ENCODE measurements around the gene JAKMIP1.
"Not testable (repeated sequence)": the region's sequence is repeated elsewhere in the genome, so short reads cannot be mapped to it uniquely, and the experiment has no call there.

The JAKMIP1 gene

DNA sequence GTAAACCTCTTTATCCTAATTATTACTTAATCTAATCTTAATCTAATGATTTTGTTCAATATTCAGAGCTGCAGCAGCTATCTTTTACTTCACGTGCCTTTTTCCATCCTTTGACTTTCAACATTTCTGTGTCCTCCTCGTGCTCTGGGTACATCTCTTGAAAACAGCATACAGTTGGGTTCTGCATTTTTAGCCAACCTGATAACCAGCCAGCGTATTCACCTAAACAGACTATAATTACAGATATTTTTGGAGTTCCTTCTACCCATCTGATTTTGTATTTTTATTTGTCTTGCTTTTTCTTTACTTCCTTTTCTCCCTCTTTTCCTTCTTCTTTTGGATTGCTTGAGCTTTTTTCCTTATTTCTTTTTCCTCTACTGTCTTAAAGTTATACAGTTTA lies 16.2 kb upstream of the JAKMIP1 start:
- Histone ChIP-seq H3K36me3 (ENCODE audit: control insufficient read depth in 2 of 2, insufficient read depth in 2 of 2, low read length in 2 of 2) (no peaks in the 10 kb centered on the region), H3K27ac (ENCODE audit: low read length) (no peak overlapping the region), H3K9ac (ENCODE audit: low read length in 2 of 2) (no peak overlapping the region), H3K27me3 (ENCODE audit: control insufficient read depth in 1 of 2, insufficient read depth in 2 of 2, low read length in 2 of 2) (peaks cover 11 to 16% of the 10 kb centered on the region in 2 donors), H3K9me3 (ENCODE audit: control insufficient read depth in 2 of 2, low read length in 2 of 2) (peaks cover 3% of the 10 kb centered on the region in 2 donors), H3K4me3 (ENCODE audit: low read length in 2 of 2) (no peak overlapping the region), H3K4me1 (ENCODE audit: control insufficient read depth, insufficient read depth, low read length) (peaks cover 4% of the 10 kb centered on the region)

DNA sequence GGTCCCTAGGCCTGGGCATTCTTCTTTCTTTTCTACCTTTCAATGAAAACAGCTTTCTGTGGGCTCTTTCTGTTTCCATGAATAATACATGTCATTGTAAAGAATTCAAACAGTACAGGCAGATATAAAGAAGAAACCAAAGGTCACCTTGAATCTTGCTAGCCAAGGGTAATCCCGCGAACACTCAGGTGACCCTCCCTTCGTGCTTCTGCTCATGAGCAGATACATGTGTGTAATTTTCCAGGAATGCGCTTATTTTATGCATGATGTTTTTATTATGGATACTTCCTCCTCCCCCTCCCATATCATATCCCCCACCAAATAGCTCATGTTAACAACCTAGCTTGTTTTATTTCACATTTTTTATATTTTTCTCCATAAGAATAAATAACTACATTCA lies 9.6 kb upstream of the JAKMIP1 start:
- Histone ChIP-seq H3K9me3 (ENCODE audit: control insufficient read depth in 2 of 2, low read length in 2 of 2) (peaks cover 3% of the 10 kb centered on the region in 2 donors), H3K4me3 (ENCODE audit: low read length in 2 of 2) (no peak overlapping the region), H3K9ac (ENCODE audit: low read length in 2 of 2) (no peak overlapping the region), H3K27me3 (ENCODE audit: control insufficient read depth in 1 of 2, insufficient read depth in 2 of 2, low read length in 2 of 2) (peaks cover 0 to 3% of the 10 kb centered on the region in 2 donors), H3K36me3 (ENCODE audit: control insufficient read depth in 2 of 2, insufficient read depth in 2 of 2, low read length in 2 of 2) (no peaks in the 10 kb centered on the region), H3K4me1 (ENCODE audit: control insufficient read depth, insufficient read depth, low read length) (no peaks in the 10 kb centered on the region), H3K27ac (ENCODE audit: low read length) (no peak overlapping the region)

DNA sequence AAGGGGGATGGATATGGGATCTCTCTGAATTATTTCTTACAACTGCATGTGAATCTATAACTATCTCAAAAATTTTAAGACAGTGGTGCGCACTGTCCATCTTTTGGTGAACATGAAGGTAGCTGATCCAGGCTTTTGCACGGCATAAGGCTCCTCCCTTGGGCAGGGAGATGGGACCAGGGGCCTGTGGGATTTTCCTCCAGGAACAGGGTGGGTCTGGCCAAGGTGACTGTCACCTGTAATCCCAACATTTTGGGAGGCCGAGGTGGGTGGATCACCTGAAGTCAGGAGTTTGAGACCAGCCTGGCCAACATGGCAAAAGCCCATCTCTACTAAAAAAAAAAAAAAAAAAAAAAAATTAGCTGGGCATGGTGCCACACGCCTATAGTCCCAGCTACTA lies 8.9 kb upstream of the JAKMIP1 start:
- H3K9ac ChIP-seq (ENCODE audit: low read length in 2 of 2); H3K4me3 ChIP-seq (ENCODE audit: low read length in 2 of 2); H3K27me3 ChIP-seq (ENCODE audit: control insufficient read depth in 1 of 2, insufficient read depth in 2 of 2, low read length in 2 of 2): not testable (repeated sequence)

DNA sequence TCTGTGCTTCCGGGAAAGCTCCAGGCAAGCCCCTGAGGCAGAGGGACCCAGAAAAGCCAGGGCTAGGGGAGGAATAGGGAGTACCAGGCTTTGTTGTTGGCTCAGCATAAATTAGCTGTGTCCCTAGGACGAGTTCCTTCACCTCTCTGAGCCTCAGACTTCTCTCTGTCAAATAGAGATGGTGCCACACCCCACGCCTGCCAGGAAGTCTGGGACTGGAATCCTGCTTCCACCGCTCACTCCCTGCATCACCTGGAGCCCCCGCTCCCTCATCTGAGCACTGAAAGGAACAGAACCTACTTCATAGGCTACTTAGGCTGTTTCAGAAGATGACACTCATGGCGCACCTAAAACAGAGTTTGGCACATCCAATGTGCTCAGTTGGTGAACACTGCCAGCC lies 8.1 kb upstream of the JAKMIP1 start:
- H3K27ac ChIP-seq (ENCODE audit: low read length), result no peak overlapping the region
- peaks cover 0 to 6% of the 10 kb centered on the region in 2 donors for H3K27me3 ChIP-seq (ENCODE audit: control insufficient read depth in 1 of 2, insufficient read depth in 2 of 2, low read length in 2 of 2)
- no peak overlapping the region for H3K4me3 ChIP-seq (ENCODE audit: low read length in 2 of 2)
- H3K9ac ChIP-seq (ENCODE audit: low read length in 2 of 2), result no peak overlapping the region
- no peaks in the 10 kb centered on the region for H3K36me3 ChIP-seq (ENCODE audit: control insufficient read depth in 2 of 2, insufficient read depth in 2 of 2, low read length in 2 of 2)
- H3K4me1 ChIP-seq (ENCODE audit: control insufficient read depth, insufficient read depth, low read length), result no peaks in the 10 kb centered on the region
- peaks cover 2% of the 10 kb centered on the region in 2 donors for H3K9me3 ChIP-seq (ENCODE audit: control insufficient read depth in 2 of 2, low read length in 2 of 2)

More for the DNA sequence above, 8.9 kb upstream of the JAKMIP1 start:
- not testable (repeated sequence) for H3K27ac ChIP-seq (ENCODE audit: low read length); H3K9me3 ChIP-seq (ENCODE audit: control insufficient read depth in 2 of 2, low read length in 2 of 2); H3K4me1 ChIP-seq (ENCODE audit: control insufficient read depth, insufficient read depth, low read length); H3K36me3 ChIP-seq (ENCODE audit: control insufficient read depth in 2 of 2, insufficient read depth in 2 of 2, low read length in 2 of 2)

DNA sequence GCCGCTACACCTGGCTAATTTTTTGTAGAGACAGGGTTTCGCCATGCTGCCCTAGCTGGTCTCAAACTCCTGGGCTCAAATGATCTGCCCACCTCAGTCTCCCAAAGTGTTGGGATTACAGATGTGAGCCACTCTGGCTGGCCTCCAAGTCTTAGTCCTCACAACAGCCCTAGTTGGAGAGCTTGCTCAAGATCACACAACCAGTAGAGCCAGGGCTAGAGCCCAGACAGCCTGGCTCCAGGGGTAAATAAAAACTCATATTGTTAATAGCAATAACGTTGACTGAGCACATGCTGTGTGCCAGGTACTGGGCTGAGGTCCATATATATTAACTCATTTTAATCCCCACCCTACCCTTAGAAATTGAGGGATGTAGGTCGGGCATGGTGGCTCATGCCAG lies 7.3 kb upstream of the JAKMIP1 start:
- Histone ChIP-seq H3K27me3 (ENCODE audit: control insufficient read depth in 1 of 2, insufficient read depth in 2 of 2, low read length in 2 of 2) (peaks cover 0 to 6% of the 10 kb centered on the region in 2 donors), H3K36me3 (ENCODE audit: control insufficient read depth in 2 of 2, insufficient read depth in 2 of 2, low read length in 2 of 2) (no peaks in the 10 kb centered on the region), H3K27ac (ENCODE audit: low read length) (no peak overlapping the region), H3K4me1 (ENCODE audit: control insufficient read depth, insufficient read depth, low read length) (no peaks in the 10 kb centered on the region), H3K9me3 (ENCODE audit: control insufficient read depth in 2 of 2, low read length in 2 of 2) (no peaks in the 10 kb centered on the region), H3K4me3 (ENCODE audit: low read length in 2 of 2) (no peak overlapping the region), H3K9ac (ENCODE audit: low read length in 2 of 2) (no peak overlapping the region)

DNA sequence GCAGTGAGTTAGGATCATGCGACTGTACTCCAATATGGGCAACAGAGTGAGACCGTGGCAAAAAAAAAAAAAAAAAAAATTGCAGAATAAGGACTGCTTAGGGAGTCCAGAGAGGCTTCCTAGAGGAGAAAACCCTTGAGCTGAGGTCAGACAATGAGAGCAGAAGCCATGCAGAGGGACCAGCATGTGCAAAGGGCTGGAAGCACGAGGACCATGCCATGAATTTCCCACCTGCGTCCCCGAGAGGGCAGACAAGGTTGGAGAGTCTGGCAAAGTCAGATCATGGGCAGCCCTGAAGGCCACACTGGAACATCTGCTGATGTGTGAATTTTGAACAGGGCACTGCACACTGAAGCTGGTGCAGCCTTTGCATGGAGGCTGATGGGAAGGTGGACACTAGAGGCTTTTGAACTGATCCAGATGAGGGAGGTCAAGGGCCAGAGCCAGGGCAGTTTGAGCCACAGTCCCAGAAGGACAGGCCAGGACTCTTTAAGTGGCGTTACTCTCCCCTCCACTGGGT lies 6.5 kb upstream of the JAKMIP1 start:
- H3K9me3 ChIP-seq (ENCODE audit: control insufficient read depth in 2 of 2, low read length in 2 of 2), result peaks cover 0 to under 1% of the 10 kb centered on the region in 2 donors
- H3K4me1 ChIP-seq (ENCODE audit: control insufficient read depth, insufficient read depth, low read length), result no peaks in the 10 kb centered on the region
- no peak overlapping the region for H3K4me3 ChIP-seq (ENCODE audit: low read length in 2 of 2)
- no peaks in the 10 kb centered on the region for H3K36me3 ChIP-seq (ENCODE audit: control insufficient read depth in 2 of 2, insufficient read depth in 2 of 2, low read length in 2 of 2)
- no peak overlapping the region for H3K27ac ChIP-seq (ENCODE audit: low read length)
- H3K9ac ChIP-seq (ENCODE audit: low read length in 2 of 2), result no peak overlapping the region
- peaks cover 0 to 7% of the 10 kb centered on the region in 2 donors for H3K27me3 ChIP-seq (ENCODE audit: control insufficient read depth in 1 of 2, insufficient read depth in 2 of 2, low read length in 2 of 2)

DNA sequence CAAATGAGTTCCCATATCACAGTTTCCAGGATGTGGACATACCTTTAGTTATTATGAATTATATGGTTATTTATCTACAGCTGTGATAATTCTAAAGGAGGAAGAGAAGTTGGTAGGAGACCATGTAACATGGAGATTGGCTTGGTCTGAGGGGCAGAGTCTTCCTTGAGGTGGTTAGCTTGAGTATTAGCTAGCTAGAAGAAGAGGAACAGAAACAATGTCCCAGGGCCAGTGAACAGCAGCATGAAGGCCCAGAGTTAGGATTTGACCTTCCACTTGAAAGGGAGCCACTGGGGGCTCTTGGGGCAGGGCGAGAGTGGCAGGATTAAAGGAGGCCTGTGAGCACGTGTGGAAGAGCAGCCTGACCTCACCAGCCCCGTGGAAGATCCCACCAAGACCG lies 5.6 kb upstream of the JAKMIP1 start:
- Histone ChIP-seq H3K27me3 (ENCODE audit: control insufficient read depth in 1 of 2, insufficient read depth in 2 of 2, low read length in 2 of 2) (peaks cover 3 to 8% of the 10 kb centered on the region in 2 donors), H3K4me1 (ENCODE audit: control insufficient read depth, insufficient read depth, low read length) (no peaks in the 10 kb centered on the region), H3K9me3 (ENCODE audit: control insufficient read depth in 2 of 2, low read length in 2 of 2) (peaks cover 0 to 9% of the 10 kb centered on the region in 2 donors), H3K9ac (ENCODE audit: low read length in 2 of 2) (no peak overlapping the region), H3K36me3 (ENCODE audit: control insufficient read depth in 2 of 2, insufficient read depth in 2 of 2, low read length in 2 of 2) (no peaks in the 10 kb centered on the region), H3K27ac (ENCODE audit: low read length) (no peak overlapping the region), H3K4me3 (ENCODE audit: low read length in 2 of 2) (no peak overlapping the region)

DNA sequence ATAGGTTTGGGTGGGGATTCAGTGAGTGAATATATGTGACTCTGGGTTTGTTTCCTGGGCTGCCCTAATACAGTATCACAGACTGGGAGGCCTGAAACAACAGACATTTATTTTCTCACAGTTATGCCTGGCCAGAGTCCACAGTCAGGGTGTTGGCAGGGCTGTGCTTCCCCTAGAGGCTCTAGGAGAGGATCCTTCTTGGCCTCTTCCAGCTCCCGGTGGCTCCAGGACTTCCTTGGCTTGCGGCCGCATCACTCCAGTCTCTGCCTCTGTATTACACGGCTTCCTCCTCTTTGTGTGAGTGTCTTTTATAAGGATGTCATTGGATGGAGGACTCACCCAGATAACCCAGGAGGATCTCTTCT lies 5.2 kb upstream of the JAKMIP1 start:
- Histone ChIP-seq H3K27me3 (ENCODE audit: control insufficient read depth in 1 of 2, insufficient read depth in 2 of 2, low read length in 2 of 2) (peaks cover 6 to 8% of the 10 kb centered on the region in 2 donors), H3K9ac (ENCODE audit: low read length in 2 of 2) (no peak overlapping the region), H3K36me3 (ENCODE audit: control insufficient read depth in 2 of 2, insufficient read depth in 2 of 2, low read length in 2 of 2) (no peaks in the 10 kb centered on the region), H3K9me3 (ENCODE audit: control insufficient read depth in 2 of 2, low read length in 2 of 2) (peaks cover 0 to 10% of the 10 kb centered on the region in 2 donors), H3K27ac (ENCODE audit: low read length) (no peak overlapping the region), H3K4me3 (ENCODE audit: low read length in 2 of 2) (no peak overlapping the region), H3K4me1 (ENCODE audit: control insufficient read depth, insufficient read depth, low read length) (no peaks in the 10 kb centered on the region)

DNA sequence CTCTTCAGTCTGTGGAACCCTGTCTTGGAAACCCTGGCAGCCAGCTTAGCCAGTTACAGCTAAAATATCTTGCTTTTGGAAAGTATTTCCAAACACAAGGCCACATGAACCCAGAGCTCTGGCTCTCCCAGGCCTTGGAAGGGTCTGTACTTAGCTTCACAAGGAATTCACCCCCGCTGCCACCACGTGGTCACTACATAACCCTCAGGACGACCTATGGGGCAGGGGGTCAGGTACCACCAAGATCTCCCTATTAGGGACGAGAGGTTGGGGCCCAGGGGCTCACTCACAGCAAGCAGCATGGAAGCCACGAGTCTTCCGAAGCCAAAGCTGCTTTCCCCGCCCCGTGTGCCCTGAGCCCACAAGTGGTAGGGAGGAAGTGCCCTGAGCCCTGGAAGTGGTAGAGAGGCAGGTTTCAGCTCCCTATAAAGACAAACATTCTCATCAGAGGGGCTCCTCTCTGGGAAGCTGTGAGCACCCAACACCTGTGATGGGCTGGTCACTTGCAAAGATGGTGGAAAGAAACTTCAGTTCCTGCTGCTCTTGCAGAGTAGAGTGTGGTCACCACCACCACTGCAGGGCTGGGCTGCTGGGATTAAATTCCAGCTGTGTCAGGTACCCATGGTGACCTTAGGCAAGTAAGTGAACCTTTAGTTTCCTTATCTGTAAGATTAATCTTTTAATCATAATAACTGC lies 4.7 kb upstream of the JAKMIP1 start:
- Histone ChIP-seq H3K4me3 (ENCODE audit: low read length in 2 of 2) (no peak overlapping the region), H3K4me1 (ENCODE audit: control insufficient read depth, insufficient read depth, low read length) (peaks cover 3% of the 10 kb centered on the region), H3K27ac (ENCODE audit: low read length) (no peak overlapping the region), H3K9ac (ENCODE audit: low read length in 2 of 2) (no peak overlapping the region), H3K36me3 (ENCODE audit: control insufficient read depth in 2 of 2, insufficient read depth in 2 of 2, low read length in 2 of 2) (no peaks in the 10 kb centered on the region), H3K27me3 (ENCODE audit: control insufficient read depth in 1 of 2, insufficient read depth in 2 of 2, low read length in 2 of 2) (peaks cover 7 to 8% of the 10 kb centered on the region in 2 donors), H3K9me3 (ENCODE audit: control insufficient read depth in 2 of 2, low read length in 2 of 2) (peaks cover 0 to 10% of the 10 kb centered on the region in 2 donors)

DNA sequence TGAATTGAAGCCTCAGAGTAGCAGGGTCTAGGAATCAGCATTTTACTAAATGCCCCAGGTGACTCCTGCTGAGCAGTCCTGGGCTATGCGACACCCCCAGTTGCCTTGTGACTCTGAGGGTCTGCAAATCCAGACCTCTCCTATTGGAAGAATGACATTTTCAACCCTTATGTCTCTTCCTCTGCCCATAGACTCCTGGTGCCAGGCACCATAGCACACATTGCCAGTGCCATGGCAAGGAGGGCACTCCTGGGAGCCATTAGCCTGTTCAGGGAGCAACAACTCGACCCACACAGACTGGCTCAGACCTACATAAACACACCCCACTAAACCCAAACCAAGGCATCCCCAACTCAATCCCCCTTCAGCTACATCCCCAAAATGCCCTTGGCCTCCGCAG lies 3.7 kb upstream of the JAKMIP1 start:
- Histone ChIP-seq H3K9ac (ENCODE audit: low read length in 2 of 2) (no peak overlapping the region), H3K4me1 (ENCODE audit: control insufficient read depth, insufficient read depth, low read length) (peaks cover 12% of the 10 kb centered on the region), H3K4me3 (ENCODE audit: low read length in 2 of 2) (no peak overlapping the region), H3K27ac (ENCODE audit: low read length) (no peak overlapping the region), H3K36me3 (ENCODE audit: control insufficient read depth in 2 of 2, insufficient read depth in 2 of 2, low read length in 2 of 2) (no peaks in the 10 kb centered on the region), H3K9me3 (ENCODE audit: control insufficient read depth in 2 of 2, low read length in 2 of 2) (peaks cover 0 to 10% of the 10 kb centered on the region in 2 donors), H3K27me3 (ENCODE audit: control insufficient read depth in 1 of 2, insufficient read depth in 2 of 2, low read length in 2 of 2) (peaks cover 11 to 12% of the 10 kb centered on the region in 2 donors)

DNA sequence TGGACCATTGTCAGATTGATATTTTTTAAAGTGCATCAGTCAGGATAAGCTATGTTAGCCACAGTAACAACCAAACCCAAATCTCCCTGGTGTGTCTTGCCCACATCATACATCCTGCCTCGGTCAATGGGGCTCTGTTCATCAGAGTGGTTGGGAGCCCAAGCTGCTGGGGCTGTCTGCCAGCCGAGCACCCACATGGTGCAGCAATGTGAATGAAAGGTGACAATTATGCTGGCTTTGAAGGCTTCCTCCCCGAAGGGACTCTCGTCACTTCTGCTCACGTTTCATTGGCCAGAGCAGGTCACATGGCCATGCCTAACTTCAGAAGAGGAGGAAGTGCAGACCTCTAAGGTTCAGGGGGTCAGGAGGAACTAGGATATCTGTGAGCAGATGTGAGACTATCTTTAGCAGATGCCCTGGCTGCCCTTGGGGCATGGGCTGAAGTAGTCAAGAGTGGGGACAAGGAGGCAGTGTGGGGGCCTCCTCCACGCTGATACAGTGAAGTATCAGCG lies 1.3 kb upstream of the JAKMIP1 start:
- Histone ChIP-seq H3K9ac (ENCODE audit: low read length in 2 of 2) (no peak overlapping the region), H3K27me3 (ENCODE audit: control insufficient read depth in 1 of 2, insufficient read depth in 2 of 2, low read length in 2 of 2) (peaks cover 33 to 35% of the 10 kb centered on the region in 2 donors), H3K4me1 (ENCODE audit: control insufficient read depth, insufficient read depth, low read length) (peaks cover 20% of the 10 kb centered on the region), H3K9me3 (ENCODE audit: control insufficient read depth in 2 of 2, low read length in 2 of 2) (peaks cover 0 to 10% of the 10 kb centered on the region in 2 donors), H3K36me3 (ENCODE audit: control insufficient read depth in 2 of 2, insufficient read depth in 2 of 2, low read length in 2 of 2) (no peaks in the 10 kb centered on the region), H3K4me3 (ENCODE audit: low read length in 2 of 2) (no peak overlapping the region), H3K27ac (ENCODE audit: low read length) (no peak overlapping the region)

Data from stomach smooth muscle (tissue), 2 donors.